IMR-90 (cell line): Measurements from ENCODE around the gene GLB1L. TPM values are rescaled to one million over a fixed set of nuclear protein-coding genes. Genes with fewer than 3 reads are reported as not detected.
A peak's percentile ranks its signal among the peaks of the same experiment; 100 is the strongest.

Source experiments
- ATAC-seq: fragments of 200-7000 bp; cut with Tn5 transposase; 2 replicates; pipeline ENCODE4 v1.9.1; 2020; ENCODE audit warnings: low read depth, mild to moderate bottlenecking, moderate library complexity
- BruUV-seq: library from RNA; stranded (reverse); fragments of 400-500 nt; replicated peaks from 2 replicates; lab custom pipeline; 2021; lab: Mats Ljungman, UMichigan
- CTCF ChIA-PET: fragments of 300-600 bp; formaldehyde crosslinking; extraction: SDS; loops from one replicate; lab custom pipeline; 2021; ENCODE audit warnings: antibody characterized with exemption; lab: Yijun Ruan, JAX
- POLR2A ChIA-PET: fragments of 300-600 bp; sonication (Branson Sonifier 250); formaldehyde crosslinking; loops from one replicate; lab custom pipeline; 2022; ENCODE audit warnings: antibody characterized with exemption; ENCODE audit not compliant: unreplicated experiment; lab: Charles Lee
- DNase-seq: peaks from one replicate; pipeline ENCODE4 v3.0.0; 2013
- H2AFZ ChIP-seq: replicated peaks from 2 replicates; pipeline ENCODE3; 2013; ENCODE audit warnings: low read length, mild to moderate bottlenecking; ENCODE audit not compliant: poor library complexity
- H2AK5ac ChIP-seq: 2 replicates; pipeline ENCODE4 v1.6.1; 2013; ENCODE audit warnings: low read depth, low read length, inconsistent platforms
- H2AK9ac ChIP-seq: replicated peaks from 2 replicates; pipeline ENCODE3; 2013; ENCODE audit warnings: mild to moderate bottlenecking, low read depth, low read length, moderate library complexity; ENCODE audit not compliant: poor library complexity
- H2BK120ac ChIP-seq: 2 replicates; pipeline ENCODE4 v1.6.1; 2013; ENCODE audit warnings: low read depth, low read length, inconsistent platforms
- H2BK15ac ChIP-seq: 3 replicates; pipeline ENCODE4 v1.6.1; 2013; ENCODE audit warnings: low read depth, low read length, inconsistent platforms
- H2BK20ac ChIP-seq: 2 replicates; pipeline ENCODE4 v1.6.1; 2013; ENCODE audit warnings: low read depth, mild to moderate bottlenecking, inconsistent platforms, low read length, moderate library complexity
- H2BK5ac ChIP-seq: 2 replicates; pipeline ENCODE4 v1.6.1; 2013; ENCODE audit warnings: mild to moderate bottlenecking, low read depth, low read length, inconsistent platforms; ENCODE audit not compliant: poor library complexity, severe bottlenecking
- H3K14ac ChIP-seq: replicated peaks from 2 replicates; pipeline ENCODE4 v1.6.1; 2013; ENCODE audit warnings: low read depth, low read length, inconsistent platforms
- H3K18ac ChIP-seq: 2 replicates; pipeline ENCODE4 v1.6.1; 2013; ENCODE audit warnings: low read depth, low read length, control low read depth
- H3K23ac ChIP-seq: 2 replicates; pipeline ENCODE4 v1.6.1; 2013; ENCODE audit warnings: low read depth, low read length, inconsistent platforms
- H3K27ac ChIP-seq: 2 replicates; pipeline ENCODE4 v1.5.1; 2013; ENCODE audit warnings: mild to moderate bottlenecking, control low read depth, low read length; ENCODE audit not compliant: insufficient read depth
- H3K27me3 ChIP-seq: 2 replicates; pipeline ENCODE4 v1.6.1; 2013; ENCODE audit warnings: low read length; ENCODE audit not compliant: control insufficient read depth, insufficient read depth
- H3K36me3 ChIP-seq: 2 replicates; pipeline ENCODE4 v1.6.1; 2013; ENCODE audit warnings: low read length, mixed read lengths; ENCODE audit not compliant: control insufficient read depth, insufficient read depth
- H3K4ac ChIP-seq: 2 replicates; pipeline ENCODE4 v1.6.1; 2013; ENCODE audit warnings: low read depth, low read length, inconsistent platforms
- H3K4me1 ChIP-seq: 2 replicates; pipeline ENCODE4 v1.6.1; 2013; ENCODE audit warnings: low read length, mixed read lengths; ENCODE audit not compliant: control insufficient read depth, insufficient read depth
- H3K4me2 ChIP-seq: 2 replicates; pipeline ENCODE4 v1.6.1; 2013; ENCODE audit warnings: low read depth, mild to moderate bottlenecking, control low read depth, low read length, moderate library complexity
- H3K4me3 ChIP-seq: 2 replicates; pipeline ENCODE4 v1.5.1; 2013; ENCODE audit warnings: low read depth, mild to moderate bottlenecking, control low read depth, low read length, moderate library complexity; ENCODE audit not compliant: insufficient read depth
- H3K56ac ChIP-seq: 2 replicates; pipeline ENCODE4 v1.6.1; 2013; ENCODE audit warnings: low read length, inconsistent platforms; ENCODE audit not compliant: insufficient read depth; ENCODE audit errors: extremely low read depth
- H3K79me1 ChIP-seq, 2 experiments: 2 replicates each; pipeline ENCODE4 v1.6.1; 2013; ENCODE audit warnings: low read length in 2 of 2, inconsistent platforms in 1 of 2, low read depth in 1 of 2
- H3K9ac ChIP-seq: 2 replicates; pipeline ENCODE4 v1.6.1; 2013; ENCODE audit warnings: low read depth, low read length, control low read depth
- H3K9me1 ChIP-seq: 2 replicates; pipeline ENCODE4 v1.6.1; 2013; ENCODE audit warnings: low read length, inconsistent platforms; ENCODE audit not compliant: insufficient read depth
- H3K9me3 ChIP-seq: 2 replicates; pipeline ENCODE4 v1.6.1; 2013; ENCODE audit warnings: low read length; ENCODE audit not compliant: control insufficient read depth, insufficient read depth
- H4K20me1 ChIP-seq: 2 replicates; pipeline ENCODE4 v1.6.1; 2013; ENCODE audit warnings: low read length, inconsistent platforms; ENCODE audit not compliant: insufficient read depth
- H4K5ac ChIP-seq: 2 replicates; pipeline ENCODE4 v1.6.1; 2013; ENCODE audit warnings: mild to moderate bottlenecking, low read depth, low read length, control low read depth
- H4K8ac ChIP-seq, 2 experiments: 2 replicates each; pipeline ENCODE4 v1.6.1; 2013; ENCODE audit warnings: low read depth in 2 of 2, low read length in 2 of 2, control low read depth in 1 of 2, inconsistent platforms in 1 of 2
- H4K91ac ChIP-seq: 2 replicates; pipeline ENCODE4 v1.6.1; 2013; ENCODE audit warnings: low read depth, low read length, inconsistent platforms; ENCODE audit not compliant: insufficient read depth
- FOS ChIP-seq: fragments of 150-350 bp; IDR thresholded peaks from 2 replicates; pipeline ENCODE4 v1.6.1; 2016; ENCODE audit warnings: low read depth, low read length
- MAFK ChIP-seq: IDR thresholded peaks from 2 replicates; pipeline ENCODE4 v1.6.1; 2012; ENCODE audit warnings: low read depth, low read length, improper control_type of control experiment
- MXI1 ChIP-seq: IDR thresholded peaks from 2 replicates; pipeline ENCODE4 v1.6.1; 2012; ENCODE audit warnings: low read depth, mild to moderate bottlenecking, low read length, moderate library complexity, borderline replicate concordance
- NFE2L2 ChIP-seq: fragments of 150-350 bp; IDR thresholded peaks from 2 replicates; pipeline ENCODE4 v1.6.1; 2016; ENCODE audit warnings: low read depth, mild to moderate bottlenecking, low read length
- POLR2A ChIP-seq: IDR thresholded peaks from 2 replicates; pipeline ENCODE4 v1.6.1; 2012; ENCODE audit warnings: mild to moderate bottlenecking, low read depth, low read length
- SMC3 ChIP-seq: fragments of 150-350 bp; IDR thresholded peaks from 2 replicates; pipeline ENCODE4 v1.6.1; 2016; ENCODE audit warnings: low read depth, mild to moderate bottlenecking, antibody characterized with exemption, low read length, moderate library complexity
- WGBS, 2 experiments: methylation state at CpG; one replicate each; pipeline versions ENCODE4 v1.1.5 to v1.1.7; 2013; ENCODE audit warnings: missing lambda C conversion rate in 2 of 2; ENCODE audit not compliant: insufficient read length in 1 of 2; ENCODE audit errors: extremely low coverage in 2 of 2; 5-methylcytosine and 5-hydroxymethylcytosine counted together
- dilution Hi-C: fragments of 300-500 bp; cut with HindIII; formaldehyde crosslinking; loops from one replicate; pipeline ENCODE4 v1.14.3; 2018; ENCODE audit warnings: low sequenced_read_pairs; ENCODE audit not compliant: unreplicated experiment
- in situ Hi-C: fragments of 300-500 bp; cut with MboI; formaldehyde crosslinking; loops from 3 replicates; pipeline ENCODE4 v1.14.3; 2019; ENCODE audit warnings: low sequenced_read_pairs, inconsistent platforms, mixed read lengths
- intact Hi-C: fragments of 100-400 bp; cut with micrococcal nuclease; formaldehyde crosslinking; loops from 2 replicates; pipeline ENCODE4 v1.10.0; 2022
- polyA plus RNA-seq, 3 experiments: library from polyadenylated mRNA; depleted of rRNA; stranded (reverse); fragments of >200 nt; gene quantifications; 2 replicates each; pipeline ENCODE4 v1.2.3, GENCODE V29; 2012; ENCODE audit warnings: low replicate concordance in 1 of 3
- total RNA-seq: library from RNA; depleted of rRNA; stranded (reverse); fragments of >200 nt; gene quantifications from 2 replicates; pipeline ENCODE4 v1.2.3, GENCODE V29; 2012

GLB1L gene
- total and polyA plus RNA-seq, 2 of the 4 experiments (the other 2 are of a cell fraction) = 4.1 to 6.2 TPM

DNA sequence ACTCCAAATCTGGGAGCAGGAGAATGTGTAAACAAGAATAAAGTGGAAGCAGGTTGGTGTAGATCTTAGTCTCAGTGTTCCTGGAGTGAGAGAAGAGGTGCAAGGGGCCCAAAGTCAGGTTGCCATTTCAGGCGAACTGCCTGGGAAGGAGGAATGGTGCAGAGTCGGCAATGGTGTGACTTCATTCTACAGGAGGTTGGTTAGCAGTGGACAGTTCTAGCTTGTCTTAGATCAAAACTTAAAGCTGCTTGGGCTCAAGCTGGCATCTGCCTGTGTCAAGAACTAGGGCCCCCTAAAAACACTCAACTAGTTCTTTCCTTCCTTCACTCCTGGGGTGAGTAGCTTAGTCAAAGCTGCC is 3.6 kb upstream of the GLB1L start:
- CTCF ChIA-PET = interaction anchor here (0.8 to 2.3 kb wide), 2 partner anchors 31 to 46 kb away, joined by 8 to 10 read pairs; no protein-coding TSS in a partner anchor
- H3K4me2 ChIP-seq = peak overlapping the region; percentile 1; the same call in 1 of the 2 replicates
- peak overlapping the region; percentile 72 for H3K27ac ChIP-seq
- H3K14ac ChIP-seq = peak overlapping the region; percentile 32; the same call in 1 of the 2 replicates
- peak overlapping the region; percentile 90 for H2BK5ac ChIP-seq
- H4K20me1 ChIP-seq = 0 out of 2 replicates have a peak, but pooled peaks cover 8% of the 10 kb centered on the region
- peak overlapping the region; percentile 70 for H2BK120ac ChIP-seq
- H3K4me1 ChIP-seq = peaks cover 44% of the 10 kb centered on the region
- peak overlapping the region; percentile 99 for H2AK9ac ChIP-seq
- peak overlapping the region; percentile 87 for H3K4ac ChIP-seq
- peak overlapping the region; percentile 44; the same call in 1 of the 2 replicates for H3K23ac ChIP-seq
- dilution Hi-C loops = no loop called here
- peak overlapping the region; percentile 7; the same call in 1 of the 2 replicates for H3K9ac ChIP-seq
- ATAC-seq (no peak), DNase-seq (no peak)
- no CpG with 5 or more reads among the region's 2 CpGs for WGBS, 2 experiments
- H4K8ac ChIP-seq = peak overlapping the region in 1 of 2 experiments; percentile 82; a peak in 3 of 4 replicates
- H4K91ac ChIP-seq = peak overlapping the region; percentile 82; the same call in 1 of the 2 replicates
- no peaks in the 10 kb centered on the region for H3K27me3 ChIP-seq
- no TSS peak for BruUV-seq
- peak overlapping the region; percentile 50; the same call in 2 of the 3 replicates for H2BK15ac ChIP-seq
- peak overlapping the region; percentile 36 for H4K5ac ChIP-seq
- peaks cover 23 to 48% of the 10 kb centered on the region in 2 experiments for H3K79me1 ChIP-seq
- H3K4me3 ChIP-seq = no peak overlapping the region
- intact Hi-C loops = no loop called here
- peak overlapping the region; percentile 45; the same call in 1 of the 2 replicates for H3K56ac ChIP-seq
- no peaks in the 10 kb centered on the region for H3K9me3 ChIP-seq
- peak overlapping the region; percentile 78 for H2AK5ac ChIP-seq
- TF ChIP-seq SMC3 (no peak), FOS (no peak), MXI1 (no peak), POLR2A (0 out of 2 replicates have a peak, but pooled peaks have one; percentile 10), MAFK (no peak), NFE2L2 (no peak)
- POLR2A ChIA-PET = interaction anchor here (1.0 kb wide), 1 partner anchor 20 kb away, joined by 18 read pairs; the partner anchor contains the start of genes ANKZF1 and ATG9A
- H3K9me1 ChIP-seq = peaks cover 49% of the 10 kb centered on the region
- H2AFZ ChIP-seq = no peak overlapping the region
- peak overlapping the region; percentile 54 for H2BK20ac ChIP-seq
- H3K36me3 ChIP-seq = peaks cover 21% of the 10 kb centered on the region; the same call in 1 of the 2 replicates
- in situ Hi-C loops = no loop called here
- H3K18ac ChIP-seq = peak overlapping the region; percentile 3; the same call in 1 of the 2 replicates
